Gastrocnemius medialis (tissue), 4 donors: ENCODE results near the gene DMBX1.

Experiments used
- CTCF ChIP-seq, 5 experiments: fragments of 450-650 bp in 3 of 5; fragments of 200-600 bp in 2 of 5; sonication (generic) in 2 of 5; IDR thresholded peaks in 4 of 5; conservative IDR thresholded peaks in 1 of 5; 1 replicate in 4 of 5; 2 replicates in 1 of 5; pipeline ENCODE4 v1.5.1; 2016 to 2019; ENCODE audit warnings: antibody characterized with exemption in 5 of 5, mild to moderate bottlenecking in 3 of 5, moderate library complexity in 3 of 5
- POLR2A ChIP-seq, 2 donors: fragments of 450-650 bp; IDR thresholded peaks; one replicate each; pipeline ENCODE4 v1.6.1; 2017; ENCODE audit warnings: antibody characterized with exemption in 2 of 2, mild to moderate bottlenecking in 2 of 2, moderate library complexity in 2 of 2

- no peak for TF ChIP-seq CTCF (IDR thresholded peaks at IDR 0.05 in 4 of 5, conservative IDR thresholded peaks at IDR 0.05 in 1 of 5)
- TF ChIP-seq POLR2A (IDR thresholded peaks at IDR 0.05) = no peak
These were observed 48.5 kb downstream of the DMBX1 start for GRCh38 chr1:46538147-46538546.
